Brain pericyte (primary cell): ENCODE data around the gene ADGRE2.
"Not testable (repeated sequence)": the region's sequence is repeated elsewhere in the genome, so short reads cannot be mapped to it uniquely, and the experiment has no call there.

Experiments
- DNase-seq: peaks from one replicate; pipeline ENCODE4 v3.0.0-alpha.2; 2012; ENCODE audit warnings: low read depth, low spot score

Gene ADGRE2

GRCh38 chr19:14779151-14779550, 791 bp upstream of the ADGRE2 start:
- no peak for DNase-seq

DNA sequence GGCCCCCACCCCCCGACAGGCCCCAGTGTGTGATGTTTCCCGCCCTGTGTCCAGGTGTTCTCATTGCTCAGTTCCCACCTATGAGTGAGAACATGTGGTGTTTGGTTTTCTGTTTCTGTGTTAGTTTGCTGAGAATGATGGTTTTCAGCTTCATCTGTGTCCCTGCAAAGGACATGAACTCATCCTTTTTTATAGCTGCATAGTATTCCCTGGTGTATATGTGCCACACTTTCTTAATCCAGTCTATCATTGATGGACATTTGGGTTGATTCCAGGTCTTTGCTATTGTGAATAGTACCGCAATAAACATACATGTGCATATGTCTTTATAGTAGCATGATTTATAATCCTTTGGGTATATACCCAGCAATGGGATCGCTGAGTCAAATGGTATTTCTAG, 715 bp downstream of the ADGRE2 start:
- not testable (repeated sequence) for DNase-seq

GRCh38 chr19:14775869-14776586, 2.3 kb downstream of the ADGRE2 start:
- no peak for DNase-seq

- not testable (repeated sequence) for DNase-seq
Observed at GRCh38 chr19:14775326-14775725, 3.0 kb downstream of the ADGRE2 start.

GRCh38 chr19:14774373-14774772, 4.0 kb downstream of the ADGRE2 start:
- no peak for DNase-seq

DNA sequence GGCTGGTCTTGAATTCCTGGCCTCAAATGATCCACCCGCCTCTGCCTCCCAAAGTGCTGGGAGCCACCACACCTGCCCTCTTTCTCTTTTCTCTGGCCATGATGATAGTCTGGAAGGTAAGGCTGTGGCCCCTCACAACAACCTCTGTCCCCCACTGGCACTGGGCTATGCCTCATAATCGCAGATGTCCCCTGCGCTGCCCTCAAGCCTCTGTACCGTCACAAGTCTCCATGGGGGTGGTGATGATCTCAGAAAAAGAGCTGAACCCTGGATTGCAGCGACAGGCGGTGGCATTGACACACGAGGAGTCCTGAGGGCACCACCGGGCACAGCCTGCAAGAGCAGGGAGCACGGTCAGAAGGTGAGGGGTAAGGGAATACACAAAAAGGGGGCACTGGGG, 4.6 kb downstream of the ADGRE2 start:
- not testable (repeated sequence) for DNase-seq

DNA sequence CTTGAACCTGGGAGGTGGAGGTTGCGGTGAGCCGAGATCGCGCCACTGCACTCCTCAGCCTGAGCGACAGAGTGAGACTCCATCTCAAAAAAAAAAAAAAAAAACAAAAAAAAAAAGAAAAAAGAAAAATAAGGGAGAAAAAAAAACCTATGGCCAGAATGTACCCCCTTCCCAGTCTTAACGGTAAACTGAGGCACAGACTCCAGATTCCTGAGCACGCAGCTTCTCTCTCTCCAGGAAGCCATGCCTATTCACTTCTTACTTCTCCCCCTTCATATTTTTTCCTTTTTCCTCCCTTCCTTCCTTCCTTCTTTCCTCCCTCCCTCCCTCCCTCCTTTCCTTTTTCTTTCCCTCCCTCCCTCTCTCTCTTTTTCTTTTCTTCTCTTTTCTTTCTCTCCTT, 5.4 kb downstream of the ADGRE2 start:
- DNase-seq: no peak

DNA sequence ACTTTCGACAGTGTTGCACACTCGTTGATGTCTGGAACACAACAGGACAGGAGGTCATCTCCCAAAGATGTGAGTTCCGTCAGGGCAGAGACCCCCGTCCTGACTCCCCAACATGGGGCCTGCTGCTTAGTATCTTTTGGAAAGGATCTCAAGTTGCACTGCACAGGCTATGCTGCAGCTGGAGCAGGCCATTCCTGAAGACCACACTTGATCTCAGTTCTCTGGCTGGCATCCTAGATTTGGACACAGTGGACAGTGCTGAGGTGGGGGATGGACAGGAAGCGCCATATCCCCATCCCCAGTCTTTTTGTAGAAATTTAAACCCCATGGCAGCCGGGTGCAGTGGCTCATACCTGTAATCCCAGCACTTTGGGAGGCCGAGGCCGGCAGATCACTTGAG, 5.9 kb downstream of the ADGRE2 start:
- no peak for DNase-seq

- no peak for DNase-seq
Observed at GRCh38 chr19:14770944-14771839, 7.2 kb downstream of the ADGRE2 start.

DNA sequence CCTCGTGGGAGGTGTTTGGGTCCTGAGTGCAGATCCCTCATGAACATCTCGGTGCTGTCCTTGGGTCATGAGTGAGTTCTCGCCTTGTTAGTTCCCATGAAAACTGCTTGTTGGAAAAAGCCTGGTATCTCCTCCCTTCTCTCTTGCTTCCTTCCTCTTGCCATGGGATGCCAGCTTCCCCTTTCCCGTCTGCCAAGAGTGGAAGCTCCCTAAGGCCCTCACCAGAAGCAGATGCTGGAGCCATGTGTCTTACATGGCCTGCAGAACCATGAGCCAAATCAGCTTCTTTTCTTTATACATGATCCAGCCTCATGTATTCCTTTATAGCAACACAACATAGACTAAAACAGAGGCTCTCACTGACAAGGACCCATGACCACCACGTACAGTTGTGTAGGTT, 8.2 kb downstream of the ADGRE2 start:
- no peak for DNase-seq

- DNase-seq: no peak
Observed at GRCh38 chr19:14769201-14769600, 9.2 kb downstream of the ADGRE2 start.

- DNase-seq: no peak
Observed at GRCh38 chr19:14768001-14768400, 10.4 kb downstream of the ADGRE2 start.

DNA sequence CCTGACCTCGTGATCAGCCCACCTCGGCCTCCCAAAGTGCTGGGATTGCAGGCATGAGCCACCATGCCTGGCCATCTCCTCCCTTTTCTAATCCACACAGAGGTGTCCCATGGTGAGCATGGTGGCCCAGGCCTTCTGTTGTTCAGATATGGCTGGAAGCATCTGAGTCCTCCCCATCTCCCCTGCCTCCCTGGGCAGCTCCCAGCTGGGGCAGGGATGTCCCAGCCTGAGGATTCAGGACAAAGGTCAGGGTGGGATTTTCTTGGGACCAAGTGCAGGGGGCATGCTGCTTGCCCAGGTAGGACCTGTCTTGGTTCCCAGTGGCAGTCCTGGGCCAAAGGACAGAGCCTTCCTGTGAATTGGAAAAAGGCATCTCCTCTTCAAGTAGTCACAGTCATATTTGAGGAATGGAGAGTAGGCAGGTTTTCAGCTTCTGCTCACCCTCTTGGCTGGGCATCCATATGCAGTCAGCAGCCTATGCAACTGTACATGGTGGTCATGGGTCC, 10.8 kb downstream of the ADGRE2 start:
- no peak for DNase-seq

DNA sequence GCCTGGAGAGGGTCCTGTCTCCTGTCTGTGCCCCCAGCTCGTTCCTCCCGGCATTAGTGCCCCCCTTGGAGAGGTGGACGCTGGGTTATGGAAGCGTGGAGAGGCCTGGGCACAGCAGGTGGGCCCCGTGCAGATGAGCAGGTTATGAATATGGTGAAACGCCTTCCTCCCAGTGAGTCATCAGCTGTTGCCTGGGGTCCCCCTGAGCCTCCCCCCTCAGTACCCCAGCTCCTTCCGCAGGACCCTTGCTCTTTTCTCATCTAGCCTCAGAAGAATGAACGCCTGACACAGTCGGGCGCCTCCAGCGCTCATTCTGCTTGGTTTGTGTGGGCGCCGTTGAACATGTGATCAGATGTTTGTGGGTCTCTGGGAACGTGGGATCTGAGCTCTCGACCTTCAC, 12.5 kb downstream of the ADGRE2 start:
- not testable (repeated sequence) for DNase-seq

DNA sequence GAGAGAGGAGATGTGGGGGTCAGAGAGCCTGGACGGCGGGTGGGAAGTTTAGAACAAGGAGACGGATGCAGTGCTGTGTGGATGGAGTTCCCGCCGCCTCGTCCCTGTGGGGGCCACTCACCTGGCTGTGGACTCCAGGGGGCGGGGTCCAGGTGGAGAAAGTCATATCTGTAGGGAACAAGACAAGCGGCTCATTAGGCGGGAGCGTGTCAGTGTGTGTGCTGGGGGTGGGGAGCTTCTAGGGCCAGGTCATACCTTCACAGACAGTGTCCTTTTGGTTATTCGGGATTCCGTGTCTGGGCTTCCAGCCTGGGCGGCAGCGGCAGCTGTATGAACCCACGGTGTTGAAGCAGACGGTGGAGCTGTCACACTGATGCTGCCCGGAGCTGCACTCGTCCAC, 13.0 kb downstream of the ADGRE2 start:
- DNase-seq: not testable (repeated sequence)

GRCh38 chr19:14764401-14764800, 14.0 kb downstream of the ADGRE2 start:
- no peak for DNase-seq

- no peak for DNase-seq
Observed at GRCh38 chr19:14763497-14764145, 14.7 kb downstream of the ADGRE2 start.

- no peak for DNase-seq
Observed at GRCh38 chr19:14762111-14762510, 16.2 kb downstream of the ADGRE2 start.

- DNase-seq: no peak
Observed at GRCh38 chr19:14761607-14762006, 16.8 kb downstream of the ADGRE2 start.

DNA sequence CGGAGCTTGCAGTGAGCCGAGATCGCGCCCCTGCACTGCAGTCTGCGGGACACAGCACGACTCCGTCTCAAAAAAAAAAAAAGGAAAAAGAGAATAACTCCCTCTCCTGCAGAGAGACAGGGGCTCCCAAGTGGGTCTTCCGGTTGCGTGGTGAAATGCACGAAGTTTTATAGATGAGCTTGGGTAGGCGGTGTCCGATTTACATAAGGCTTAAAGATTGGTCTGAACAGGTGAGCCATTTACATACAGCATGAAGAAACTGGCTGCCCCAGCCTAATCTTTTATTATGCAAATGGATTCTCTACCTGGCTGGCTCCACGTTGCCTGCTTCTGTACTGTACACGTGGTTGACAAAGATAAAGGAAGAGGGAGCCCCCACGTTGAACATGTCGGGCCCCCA, 19.5 kb downstream of the ADGRE2 start:
- DNase-seq: no peak

DNA sequence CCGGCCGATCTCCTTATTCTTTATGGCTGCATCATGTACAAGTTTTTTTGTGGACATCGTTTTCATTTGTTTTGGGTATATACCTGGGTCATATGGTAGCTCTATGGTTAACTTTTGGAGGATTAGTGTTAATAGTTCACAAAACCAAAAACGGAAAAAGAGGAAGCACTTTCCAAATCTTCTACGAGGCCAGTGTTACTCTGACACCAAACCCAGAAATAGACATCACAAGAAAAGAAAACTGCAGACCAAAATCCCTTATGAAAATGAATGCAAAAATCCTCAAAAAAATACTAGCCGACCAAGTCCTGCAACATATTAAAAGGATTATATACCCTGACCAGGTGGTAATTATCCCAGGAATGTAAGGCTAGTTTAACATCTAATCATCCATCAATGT, 29.8 kb downstream of the ADGRE2 start:
- no peak for DNase-seq

- DNase-seq: no peak
Observed at GRCh38 chr19:14746886-14747285, 31.5 kb downstream of the ADGRE2 start.
